COLO829 (cell line): ENCODE data around the gene RTBDN.
A peak's percentile ranks its signal among the peaks of the same experiment; 100 is the strongest.
"Not testable (repeated sequence)": the region's sequence is repeated elsewhere in the genome, so short reads cannot be mapped to it uniquely, and the experiment has no call there.

ENCODE experiments used
- DNase-seq: peaks from one replicate; pipeline ENCODE4 v3.0.0; 2012; ENCODE audit warnings: low spot score

Gene RTBDN

GRCh38 chr19:12817810-12818209 lies 16.6 kb downstream of the RTBDN start:
- not testable (repeated sequence) for DNase-seq

DNA sequence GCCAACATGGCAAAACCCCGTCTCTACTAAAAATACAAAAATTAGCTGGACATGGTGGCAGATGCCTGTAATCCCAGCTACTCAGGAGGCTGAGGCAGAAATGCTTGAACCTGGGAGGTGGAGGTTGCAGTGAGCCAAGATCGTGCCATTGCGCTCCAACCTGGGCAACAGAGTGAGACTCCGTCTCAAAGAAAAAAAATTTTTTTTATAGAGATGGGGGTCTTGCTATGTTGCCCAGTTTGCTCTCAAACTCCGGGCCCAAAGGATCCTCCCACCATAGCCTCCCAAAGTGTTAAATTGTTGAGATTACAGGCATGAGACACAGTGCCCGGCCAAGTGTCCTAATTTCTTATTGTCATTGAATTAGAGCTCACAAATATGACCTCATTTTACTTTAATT lies 17.2 kb downstream of the RTBDN start:
- not testable (repeated sequence) for DNase-seq

DNA sequence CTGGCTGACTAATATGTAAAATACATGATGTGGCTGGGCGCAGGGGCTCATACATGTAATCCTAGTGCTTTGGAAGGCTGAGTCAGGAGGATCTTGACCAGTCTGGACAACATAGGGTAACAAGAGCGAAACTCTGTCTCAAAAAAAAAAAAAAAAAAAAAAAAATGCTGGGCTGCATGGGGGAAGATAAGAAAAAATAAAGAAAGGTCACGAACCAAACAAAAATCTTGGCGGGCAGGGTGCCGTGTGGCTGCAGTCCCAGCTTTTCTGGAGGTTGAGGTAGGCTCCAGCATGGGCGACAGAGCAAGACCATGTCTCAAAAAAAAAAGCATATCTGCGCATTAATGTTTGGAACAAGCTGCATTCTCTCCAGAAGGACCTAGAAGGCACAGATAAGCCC lies 19.3 kb downstream of the RTBDN start:
- no peak for DNase-seq

GRCh38 chr19:12806242-12807081 lies 27.9 kb downstream of the RTBDN start, which contains the start of gene RNASEH2A:
TSS of gene RNASEH2A (plus strand) at chr19:12806584. CDS start at chr19:12806674, 90 bp downstream.
- DNase-seq = peak; percentile 93

- no peak for DNase-seq
These were observed 30.3 kb downstream of the RTBDN start for GRCh38 chr19:12804051-12804450.

GRCh38 chr19:12802267-12803106 lies 31.9 kb downstream of the RTBDN start:
- no peak for DNase-seq

- DNase-seq = no peak
These were observed 32.7 kb downstream of the RTBDN start, which contains the start of the genes PRDX2 and THSD8 for GRCh38 chr19:12801466-12802266. TSS of gene PRDX2 (minus strand) at chr19:12801800. CDS start at chr19:12801261, 539 bp downstream. TSS of gene THSD8 (plus strand) at chr19:12802069. CDS start at chr19:12802072, 3 bp downstream.

DNA sequence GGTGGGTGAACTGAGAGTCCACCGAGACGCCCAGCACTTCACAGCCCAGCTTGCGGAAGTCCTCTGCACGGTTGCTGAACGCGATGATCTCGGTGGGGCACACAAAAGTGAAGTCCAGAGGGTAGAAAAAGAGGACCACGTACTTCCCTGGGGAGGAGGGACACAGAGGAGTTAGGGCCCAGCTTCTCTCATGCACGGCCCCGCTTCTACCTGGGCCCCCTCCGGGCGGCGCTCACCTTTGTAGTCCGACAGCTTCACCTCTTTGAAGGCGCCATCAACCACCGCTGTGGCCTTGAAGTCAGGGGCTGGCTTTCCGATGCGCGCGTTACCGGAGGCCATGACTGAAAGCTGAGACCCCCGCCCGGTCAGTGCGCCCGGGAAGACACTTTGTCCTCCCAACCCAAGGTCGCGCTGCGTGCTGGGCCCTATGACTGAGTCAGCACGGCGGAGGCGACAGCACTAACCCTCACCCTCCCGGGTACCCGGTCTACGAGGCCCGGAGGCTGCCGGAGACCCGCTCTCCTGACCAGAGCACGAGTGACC lies 33.4 kb downstream of the RTBDN start:
- DNase-seq = no peak

DNA sequence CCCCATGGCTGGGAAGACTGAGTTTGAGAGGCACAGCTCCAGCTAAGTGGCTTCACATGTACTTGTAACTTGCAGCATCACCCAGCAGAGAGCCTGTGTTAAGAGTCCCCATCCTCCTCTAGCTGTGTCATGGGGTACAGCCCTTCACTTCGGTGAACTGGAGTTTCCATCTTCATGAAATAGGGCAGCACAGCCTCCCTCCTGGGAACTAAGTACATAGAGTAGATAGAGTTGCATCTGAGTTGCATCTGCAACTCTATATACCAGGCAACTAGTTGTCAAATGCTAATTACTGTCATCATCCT lies 34.0 kb downstream of the RTBDN start:
- no peak for DNase-seq

- no peak for DNase-seq
These were observed 34.5 kb downstream of the RTBDN start for GRCh38 chr19:12799742-12800465.

DNA sequence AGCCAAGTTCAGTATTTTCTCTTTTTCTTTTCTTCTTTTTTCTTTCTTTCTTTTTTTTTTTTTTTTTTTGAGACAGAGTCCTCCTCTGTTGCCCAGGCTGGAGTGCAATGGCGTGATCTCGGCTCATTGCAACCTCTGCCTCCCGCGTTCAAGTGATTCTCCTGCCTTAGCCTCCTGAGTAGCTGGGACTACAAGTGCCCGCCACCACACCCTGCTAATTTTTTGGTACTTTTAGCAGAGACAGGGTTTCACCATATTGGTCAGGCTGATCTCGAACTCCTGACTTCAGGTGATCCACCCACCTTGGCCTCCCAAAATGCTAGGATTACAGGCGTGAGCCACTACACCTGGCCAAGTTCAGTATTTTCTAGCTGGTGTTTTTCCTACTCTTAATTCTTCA lies 36.8 kb downstream of the RTBDN start:
- DNase-seq = not testable (repeated sequence)

- DNase-seq = no peak
These were observed 37.2 kb downstream of the RTBDN start for GRCh38 chr19:12797141-12797587.

- no peak for DNase-seq
These were observed 38.0 kb downstream of the RTBDN start for GRCh38 chr19:12796146-12797071.

DNA sequence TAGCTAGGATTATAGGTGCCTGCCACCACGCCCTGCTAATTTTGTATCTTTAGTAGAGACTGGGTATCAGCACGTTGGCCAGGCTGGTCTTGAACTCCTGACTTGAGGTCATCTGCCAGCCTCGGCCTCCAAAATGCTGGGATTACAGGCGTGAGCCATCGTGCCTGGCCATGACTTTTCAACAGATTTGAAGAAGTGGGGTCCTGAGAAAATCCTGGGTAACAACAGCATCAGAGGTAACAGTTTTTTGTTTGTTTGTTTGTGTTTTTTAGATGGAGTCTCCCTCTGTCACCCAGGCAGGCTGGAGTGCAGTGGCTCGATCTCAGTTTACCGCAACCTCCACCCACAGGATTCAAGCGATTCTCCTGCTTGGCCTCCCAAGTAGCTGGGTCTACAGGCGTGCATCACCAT lies 39.4 kb downstream of the RTBDN start:
- DNase-seq = no peak

DNA sequence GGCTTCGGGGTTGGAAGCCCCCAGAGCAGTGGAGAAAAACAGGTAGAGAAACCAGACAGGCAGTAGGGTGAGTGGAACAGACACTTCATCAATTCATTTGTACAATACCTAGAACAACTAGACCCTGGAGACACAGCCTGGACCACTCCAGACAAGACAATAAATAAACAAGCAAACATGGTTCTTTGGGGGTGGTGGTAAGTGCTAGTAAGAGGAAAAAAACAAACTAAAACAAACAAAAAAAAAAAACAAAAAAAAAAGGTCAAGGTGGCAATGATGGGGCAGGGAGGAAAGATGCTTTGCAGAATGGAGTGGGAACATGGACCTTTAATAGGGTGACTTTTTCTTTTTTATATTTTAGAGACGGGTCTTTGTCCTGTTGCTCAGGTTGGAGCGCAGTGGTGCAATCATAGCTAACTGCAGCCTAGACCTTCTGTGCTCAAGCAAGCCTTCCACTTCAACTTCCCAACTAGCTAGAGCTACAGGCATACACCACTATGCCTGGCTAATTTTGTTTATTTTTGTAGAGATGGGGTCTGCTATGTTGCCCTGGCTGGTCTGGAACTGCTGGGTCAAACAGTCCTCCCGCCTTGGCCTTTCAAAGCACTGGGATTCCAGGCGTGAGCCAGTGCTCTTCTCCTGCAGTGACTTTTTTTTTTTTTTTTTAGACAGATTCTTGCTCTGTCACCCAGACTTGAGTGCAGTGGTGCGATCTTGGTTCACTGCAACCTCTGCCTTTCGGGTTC lies 40.0 kb downstream of the RTBDN start:
- no peak for DNase-seq

GRCh38 chr19:12793290-12794195 lies 40.8 kb downstream of the RTBDN start:
- DNase-seq = peak; percentile 99

DNA sequence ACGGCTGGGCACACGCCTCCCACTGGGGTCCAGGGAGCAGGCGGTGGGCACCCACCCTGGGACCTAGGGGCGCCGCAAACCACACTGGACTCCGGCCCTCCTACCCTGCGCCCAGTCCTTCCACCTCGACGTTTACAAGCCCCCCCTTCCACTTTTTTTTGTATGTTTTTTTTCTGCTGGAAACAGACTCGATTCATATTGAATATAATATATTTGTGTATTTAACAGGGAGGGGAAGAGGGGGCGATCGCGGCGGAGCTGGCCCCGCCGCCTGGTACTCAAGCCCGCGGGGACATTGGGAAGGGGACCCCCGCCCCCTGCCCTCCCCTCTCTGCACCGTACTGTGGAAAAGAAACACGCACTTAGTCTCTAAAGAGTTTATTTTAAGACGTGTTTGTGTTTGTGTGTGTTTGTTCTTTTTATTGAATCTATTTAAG lies 41.5 kb downstream of the RTBDN start:
- no peak for DNase-seq
